Measurements from ENCODE around the gene ALDH8A1.
"Not testable (repeated sequence)": the region's sequence is repeated elsewhere in the genome, so short reads cannot be mapped to it uniquely, and the experiment has no call there.

ALDH8A1 gene

DNA sequence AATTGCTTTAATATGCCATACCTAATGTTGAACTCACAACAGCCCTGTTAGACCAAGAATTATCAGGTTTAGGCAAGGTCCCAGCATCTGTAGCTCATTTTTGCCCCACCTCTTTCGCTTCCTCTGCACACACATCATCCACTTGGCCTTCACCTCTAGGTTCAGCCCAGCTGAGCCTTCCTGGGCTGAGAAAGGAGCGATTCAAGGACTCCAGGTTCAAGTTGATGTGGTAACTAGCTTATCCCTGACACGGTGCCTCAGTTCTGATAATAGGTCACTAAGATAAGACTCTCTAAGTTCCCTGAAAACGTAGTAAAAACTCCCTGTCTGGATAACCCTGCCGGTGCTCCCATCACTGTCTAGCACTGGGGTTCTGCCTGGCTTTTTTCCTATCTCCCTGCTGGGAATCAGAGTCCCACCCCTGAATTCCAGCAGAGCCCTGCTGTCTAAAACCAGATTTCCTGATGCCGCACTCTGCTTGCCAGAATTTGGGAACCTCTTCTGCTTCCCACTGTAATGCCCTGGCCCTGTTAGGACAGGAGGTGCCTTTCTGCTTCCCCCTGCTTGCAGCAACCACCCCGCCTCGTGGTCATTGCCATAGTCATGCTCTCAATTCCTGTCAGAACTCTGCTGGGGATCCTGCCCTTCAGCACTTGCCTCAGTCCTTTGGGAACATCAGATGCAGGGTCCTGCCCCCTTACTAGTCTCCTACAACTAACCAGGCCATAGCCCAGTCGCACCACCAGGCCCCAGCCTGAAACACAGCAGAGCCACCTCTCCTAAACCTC, 47.6 kb downstream of the ALDH8A1 start:
- Histone ChIP-seq H3K4me3 (ENCODE audit: low read depth, low read length) (no peak overlapping the region), H3K27ac (ENCODE audit: low read depth, low read length) (no peak overlapping the region), H3K23ac (ENCODE audit: low read length) (no peak overlapping the region), H3K4ac (ENCODE audit: low read depth, low read length) (no peak overlapping the region), H2AFZ (ENCODE audit: insufficient read depth, low read length, poor library complexity) (no peak overlapping the region), H3K14ac (ENCODE audit: low read length) (no peak overlapping the region), H2BK120ac (ENCODE audit: insufficient read depth, low read length, poor library complexity) (no peak overlapping the region), H3K18ac (ENCODE audit: low read length) (no peak overlapping the region), H4K12ac (ENCODE audit: low read depth, low read length) (no peak overlapping the region), H3K79me2 (ENCODE audit: control insufficient read depth, insufficient read depth, low read length, poor library complexity) (no peaks in the 10 kb centered on the region), H3K36me3 (ENCODE audit: control insufficient read depth in 1 of 2, insufficient read depth in 2 of 2, low read length in 2 of 2) (no peaks in the 10 kb centered on the region), H3K4me1 (ENCODE audit: control insufficient read depth in 1 of 2, insufficient read depth in 2 of 2, low read length in 2 of 2) (no peaks in the 10 kb centered on the region), H3K9me3 (ENCODE audit: insufficient read depth, low read depth, low read length) (peaks cover 2% of the 10 kb centered on the region), H2BK5ac (ENCODE audit: low read depth, low read length, poor library complexity) (no peak overlapping the region), H2AK5ac (ENCODE audit: low read length) (no peak overlapping the region), H3K79me1 (ENCODE audit: low read length) (no peaks in the 10 kb centered on the region), H3K9ac (ENCODE audit: low read length) (no peak overlapping the region), H3K4me2 (ENCODE audit: low read length) (no peak overlapping the region), H2BK12ac (ENCODE audit: low read length) (no peak overlapping the region), H3K27me3 (ENCODE audit: insufficient read depth, low read length) (no peaks in the 10 kb centered on the region), H4K91ac (ENCODE audit: low read depth, low read length) (no peak overlapping the region), H4K8ac (ENCODE audit: low read depth, low read length) (no peak overlapping the region)
- DNase-seq = no peak
- WGBS (ENCODE audit: extremely low coverage, insufficient coverage, insufficient read length) = no CpG with 5 or more reads among the region's 9 CpGs

DNA sequence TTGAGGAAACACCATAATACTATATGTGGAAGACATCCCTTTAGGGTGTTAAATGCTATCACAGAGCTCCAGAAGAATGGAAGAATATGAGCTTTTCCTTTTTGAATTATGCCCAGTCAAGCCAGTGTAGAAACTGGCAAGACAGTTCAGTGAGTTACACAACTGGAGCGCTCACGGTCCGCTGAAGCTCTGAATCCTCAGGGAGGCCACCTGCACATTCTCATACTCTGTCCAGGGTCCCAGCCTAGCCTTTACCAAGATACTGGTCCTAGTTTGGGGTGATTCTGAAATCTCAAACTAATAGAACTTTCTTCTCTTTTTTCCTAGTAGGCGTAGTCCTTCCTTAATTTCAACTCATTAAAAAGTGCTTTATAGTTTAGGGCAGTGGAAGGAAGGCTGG, 51.3 kb downstream of the ALDH8A1 start:
- no peak overlapping the region for H2BK12ac ChIP-seq (ENCODE audit: low read length)

DNA sequence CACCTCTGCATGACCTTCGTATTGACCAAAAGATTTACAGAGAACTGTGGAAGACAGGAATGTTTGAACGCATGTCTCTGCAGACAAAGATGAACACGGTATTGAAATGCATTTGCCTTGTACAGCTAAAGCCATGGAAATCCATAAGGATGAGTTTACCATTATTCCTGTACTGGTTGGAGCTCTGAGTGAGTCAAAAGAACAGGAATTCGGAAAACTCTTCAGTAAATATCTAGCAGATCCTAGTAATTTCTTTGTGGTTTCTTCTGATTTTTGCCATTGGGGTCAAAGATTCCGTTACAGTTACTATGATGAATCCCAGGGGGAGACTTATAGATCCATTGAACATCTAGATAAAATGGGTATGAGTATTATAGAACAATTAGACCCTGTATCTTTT, 51.7 kb downstream of the ALDH8A1 start:
- not testable (repeated sequence) for H3K4me3 ChIP-seq (ENCODE audit: low read depth, low read length); H3K4me2 ChIP-seq (ENCODE audit: low read length); H3K14ac ChIP-seq (ENCODE audit: low read length); H2BK120ac ChIP-seq (ENCODE audit: insufficient read depth, low read length, poor library complexity); H2BK12ac ChIP-seq (ENCODE audit: low read length); H2AK5ac ChIP-seq (ENCODE audit: low read length); H4K12ac ChIP-seq (ENCODE audit: low read depth, low read length); H3K9me3 ChIP-seq (ENCODE audit: insufficient read depth, low read depth, low read length); H3K79me2 ChIP-seq (ENCODE audit: control insufficient read depth, insufficient read depth, low read length, poor library complexity); H3K27me3 ChIP-seq (ENCODE audit: insufficient read depth, low read length); H2BK5ac ChIP-seq (ENCODE audit: low read depth, low read length, poor library complexity); H3K9ac ChIP-seq (ENCODE audit: low read length); H3K4ac ChIP-seq (ENCODE audit: low read depth, low read length); H3K18ac ChIP-seq (ENCODE audit: low read length); H3K23ac ChIP-seq (ENCODE audit: low read length); H4K91ac ChIP-seq (ENCODE audit: low read depth, low read length); H3K79me1 ChIP-seq (ENCODE audit: low read length); H2AFZ ChIP-seq (ENCODE audit: insufficient read depth, low read length, poor library complexity); H3K27ac ChIP-seq (ENCODE audit: low read depth, low read length); H4K8ac ChIP-seq (ENCODE audit: low read depth, low read length); H3K4me1 ChIP-seq (ENCODE audit: control insufficient read depth in 1 of 2, insufficient read depth in 2 of 2, low read length in 2 of 2); H3K36me3 ChIP-seq (ENCODE audit: control insufficient read depth in 1 of 2, insufficient read depth in 2 of 2, low read length in 2 of 2)
- no CpG with 5 or more reads among the region's 5 CpGs for WGBS (ENCODE audit: extremely low coverage, insufficient coverage, insufficient read length)
- peak in 1 of 2 donors; percentile 25 for DNase-seq

More for the DNA sequence above, 51.3 kb downstream of the ALDH8A1 start:
- H3K4me2 ChIP-seq (ENCODE audit: low read length) = no peak overlapping the region
- H4K91ac ChIP-seq (ENCODE audit: low read depth, low read length) = no peak overlapping the region
- no peaks in the 10 kb centered on the region for H3K79me1 ChIP-seq (ENCODE audit: low read length)
- no peak overlapping the region for H2BK120ac ChIP-seq (ENCODE audit: insufficient read depth, low read length, poor library complexity)
- no peaks in the 10 kb centered on the region for H3K36me3 ChIP-seq (ENCODE audit: control insufficient read depth in 1 of 2, insufficient read depth in 2 of 2, low read length in 2 of 2)
- no peak overlapping the region for H3K4me3 ChIP-seq (ENCODE audit: low read depth, low read length)
- H3K14ac ChIP-seq (ENCODE audit: low read length) = no peak overlapping the region
- H3K4me1 ChIP-seq (ENCODE audit: control insufficient read depth in 1 of 2, insufficient read depth in 2 of 2, low read length in 2 of 2) = no peaks in the 10 kb centered on the region
- no peak overlapping the region for H3K9ac ChIP-seq (ENCODE audit: low read length)
- no peak overlapping the region for H4K12ac ChIP-seq (ENCODE audit: low read depth, low read length)
- H3K23ac ChIP-seq (ENCODE audit: low read length) = no peak overlapping the region
- no peak overlapping the region for H2AK5ac ChIP-seq (ENCODE audit: low read length)
- no peaks in the 10 kb centered on the region for H3K27me3 ChIP-seq (ENCODE audit: insufficient read depth, low read length)
- no peak overlapping the region for H4K8ac ChIP-seq (ENCODE audit: low read depth, low read length)
- H3K4ac ChIP-seq (ENCODE audit: low read depth, low read length) = no peak overlapping the region
- no peak for DNase-seq
- H3K79me2 ChIP-seq (ENCODE audit: control insufficient read depth, insufficient read depth, low read length, poor library complexity) = no peaks in the 10 kb centered on the region
- no peak overlapping the region for H3K18ac ChIP-seq (ENCODE audit: low read length)
- no CpG with 5 or more reads among the region's 4 CpGs for whole genome bisulfite sequencing (ENCODE audit: extremely low coverage, insufficient coverage, insufficient read length)
- H2AFZ ChIP-seq (ENCODE audit: insufficient read depth, low read length, poor library complexity) = no peak overlapping the region
- H2BK5ac ChIP-seq (ENCODE audit: low read depth, low read length, poor library complexity) = no peak overlapping the region
- H3K27ac ChIP-seq (ENCODE audit: low read depth, low read length) = no peak overlapping the region
- no peaks in the 10 kb centered on the region for H3K9me3 ChIP-seq (ENCODE audit: insufficient read depth, low read depth, low read length)

DNA sequence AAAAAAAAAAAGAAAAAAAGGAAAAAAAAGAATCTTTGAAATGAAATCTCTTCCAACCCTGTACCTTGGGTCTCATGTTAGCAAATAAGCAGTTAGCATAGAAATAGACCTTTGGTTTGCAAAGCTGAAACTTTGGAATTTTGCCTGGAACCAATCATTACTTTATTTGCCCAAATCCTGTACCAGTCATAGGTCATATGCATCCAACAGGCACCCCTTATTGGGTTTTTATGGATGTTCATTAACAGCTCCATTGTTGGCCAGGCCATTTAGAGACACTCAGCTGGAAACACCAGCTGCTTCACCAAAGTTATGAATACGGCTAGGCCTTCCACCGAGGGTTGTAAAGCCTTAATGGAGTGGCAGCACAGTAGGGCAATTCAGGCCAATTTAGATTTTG, 53.0 kb downstream of the ALDH8A1 start:
- Histone ChIP-seq H3K4ac (ENCODE audit: low read depth, low read length) (no peak overlapping the region), H3K27me3 (ENCODE audit: insufficient read depth, low read length) (no peaks in the 10 kb centered on the region), H3K9ac (ENCODE audit: low read length) (no peak overlapping the region), H3K36me3 (ENCODE audit: control insufficient read depth in 1 of 2, insufficient read depth in 2 of 2, low read length in 2 of 2) (no peaks in the 10 kb centered on the region), H3K4me3 (ENCODE audit: low read depth, low read length) (no peak overlapping the region), H3K79me2 (ENCODE audit: control insufficient read depth, insufficient read depth, low read length, poor library complexity) (no peaks in the 10 kb centered on the region), H3K18ac (ENCODE audit: low read length) (no peak overlapping the region), H3K27ac (ENCODE audit: low read depth, low read length) (no peak overlapping the region), H2BK12ac (ENCODE audit: low read length) (no peak overlapping the region), H4K8ac (ENCODE audit: low read depth, low read length) (no peak overlapping the region), H2AK5ac (ENCODE audit: low read length) (no peak overlapping the region), H2AFZ (ENCODE audit: insufficient read depth, low read length, poor library complexity) (no peak overlapping the region), H3K79me1 (ENCODE audit: low read length) (no peaks in the 10 kb centered on the region), H3K14ac (ENCODE audit: low read length) (no peak overlapping the region), H2BK5ac (ENCODE audit: low read depth, low read length, poor library complexity) (no peak overlapping the region), H4K12ac (ENCODE audit: low read depth, low read length) (no peak overlapping the region), H3K4me1 (ENCODE audit: control insufficient read depth in 1 of 2, insufficient read depth in 2 of 2, low read length in 2 of 2) (no peaks in the 10 kb centered on the region), H4K91ac (ENCODE audit: low read depth, low read length) (no peak overlapping the region), H2BK120ac (ENCODE audit: insufficient read depth, low read length, poor library complexity) (no peak overlapping the region), H3K23ac (ENCODE audit: low read length) (no peak overlapping the region), H3K9me3 (ENCODE audit: insufficient read depth, low read depth, low read length) (no peaks in the 10 kb centered on the region), H3K4me2 (ENCODE audit: low read length) (no peak overlapping the region)
- no peak for DNase-seq
- no CpG with 5 or more reads among the region's 2 CpGs for WGBS (ENCODE audit: extremely low coverage, insufficient coverage, insufficient read length)
